GM12878 (cell line): ENCODE data around the gene RALBP1. TPM values are rescaled to one million over a fixed set of nuclear protein-coding genes. Genes with fewer than 3 reads are reported as not detected.

ENCODE experiments used
- ATAC-seq: fragments of 200-7000 bp; cut with Tn5 transposase; 3 replicates; pipeline ENCODE4 v1.9.1; 2020; ENCODE audit warnings: mild to moderate bottlenecking, moderate library complexity
- BruUV-seq: library from RNA; stranded (reverse); fragments of 400-500 nt; replicated peaks from 2 replicates; lab custom pipeline; 2021; lab: Mats Ljungman, UMichigan
- CTCF ChIA-PET: fragments of 300-600 bp; sonication (Branson Sonifier 250); formaldehyde crosslinking; extraction: SDS; loops from one replicate; lab custom pipeline; 2021; ENCODE audit warnings: inconsistent platforms; lab: Yijun Ruan, JAX
- POLR2A ChIA-PET: fragments of 350-600 bp; formaldehyde crosslinking; extraction: SDS; loops from one replicate; lab custom pipeline; 2021; ENCODE audit warnings: inconsistent platforms; lab: Charles Lee
- RAD21 ChIA-PET: fragments of 300-600 bp; sonication (Branson Sonifier 250); formaldehyde crosslinking; loops from one replicate; lab custom pipeline; 2023; ENCODE audit warnings: antibody characterized with exemption; ENCODE audit not compliant: unreplicated experiment; lab: Charles Lee
- SMC1A ChIA-PET: fragments of 300-600 bp; sonication (Branson Sonifier 250); formaldehyde crosslinking; loops from one replicate; lab custom pipeline; 2023; ENCODE audit not compliant: unreplicated experiment, uncharacterized antibody; lab: Charles Lee
- DNase-seq: peaks from one replicate; pipeline ENCODE4 v3.0.0-alpha.2; 2011; ENCODE audit warnings: low read depth, low spot score
- FAIRE-seq: peaks from 3 replicates; lab custom pipeline; 2011; peaks lifted over from hg19 to GRCh38; lab: Jason Lieb, UNC
- H2AFZ ChIP-seq: 2 replicates; pipeline ENCODE4 v1.6.0; 2011; ENCODE audit warnings: low read depth, low read length, control low read depth; ENCODE audit not compliant: control insufficient read depth
- H3K27ac ChIP-seq: 2 replicates; pipeline ENCODE4 v1.5.1; 2011; ENCODE audit warnings: control low read depth; ENCODE audit not compliant: control insufficient read depth, insufficient read depth
- H3K27me3 ChIP-seq, 2 experiments: replicated peaks in 1 of 2; 2 replicates each; pipeline versions ENCODE4 v1.6.0 to v1.6.1; 2011; ENCODE audit warnings: low read length in 1 of 2; ENCODE audit not compliant: control insufficient read depth in 2 of 2, insufficient read depth in 2 of 2
- H3K36me3 ChIP-seq, 2 experiments: 2 replicates each; pipeline ENCODE4 v1.5.1; 2011; ENCODE audit warnings: low read length in 1 of 2; ENCODE audit not compliant: control insufficient read depth in 2 of 2, insufficient read depth in 2 of 2
- H3K4me1 ChIP-seq: 2 replicates; pipeline ENCODE4 v1.6.1; 2011; ENCODE audit warnings: mild to moderate bottlenecking, low read length, moderate library complexity, mixed read lengths; ENCODE audit not compliant: control insufficient read depth, insufficient read depth
- H3K4me2 ChIP-seq: 2 replicates; pipeline ENCODE4 v1.6.0; 2011; ENCODE audit warnings: control low read depth; ENCODE audit not compliant: control insufficient read depth, insufficient read depth
- H3K4me3 ChIP-seq: fragments of 200-600 bp; sonication (generic); 2 replicates; pipeline ENCODE4 v1.5.1; 2016
- H3K79me2 ChIP-seq: 2 replicates; pipeline ENCODE4 v1.6.0; 2011; ENCODE audit warnings: low read length; ENCODE audit not compliant: control insufficient read depth, insufficient read depth
- H3K9ac ChIP-seq: 2 replicates; pipeline ENCODE4 v1.8.0; 2011; ENCODE audit warnings: low read length, control low read depth, mixed read lengths; ENCODE audit not compliant: control insufficient read depth, insufficient read depth
- H3K9me3 ChIP-seq: replicated peaks from 3 replicates; pipeline ENCODE4 v1.5.1; 2011; ENCODE audit warnings: mild to moderate bottlenecking, low read length; ENCODE audit not compliant: control insufficient read depth, insufficient read depth
- H4K20me1 ChIP-seq: 2 replicates; pipeline ENCODE4 v1.6.0; 2011; ENCODE audit not compliant: control insufficient read depth, insufficient read depth
- BHLHE40 ChIP-seq, 2 experiments: fragments of 450-650 bp in 1 of 2; IDR thresholded peaks; 2 replicates each; pipeline ENCODE4 v1.6.1; 2011 to 2017; ENCODE audit warnings: low read depth in 2 of 2, borderline replicate concordance in 1 of 2, improper control_type of control experiment in 1 of 2, low read length in 1 of 2, mild to moderate bottlenecking in 1 of 2
- CBX3 ChIP-seq: fragments of 200-600 bp; sonication (generic); IDR thresholded peaks from 2 replicates; pipeline ENCODE4 v1.6.1; 2016; ENCODE audit warnings: low read depth, borderline replicate concordance
- IRF4 ChIP-seq: IDR thresholded peaks from 2 replicates; pipeline ENCODE4 v1.6.1; 2011; ENCODE audit warnings: low read depth, low read length
- MYC ChIP-seq: IDR thresholded peaks from 2 replicates; pipeline ENCODE4 v1.6.1; 2011; ENCODE audit warnings: mild to moderate bottlenecking, low read length, moderate library complexity, inconsistent platforms; ENCODE audit not compliant: insufficient read depth, insufficient replicate concordance, insufficient read length, severe bottlenecking
- PAX8 ChIP-seq: fragments of 450-650 bp; IDR thresholded peaks from 2 replicates; pipeline ENCODE4 v1.6.1; 2017; ENCODE audit warnings: mild to moderate bottlenecking, moderate library complexity
- POU2F2 ChIP-seq: IDR thresholded peaks from 3 replicates; pipeline ENCODE4 v1.6.1; 2011; ENCODE audit warnings: low read depth, mild to moderate bottlenecking, low read length, borderline replicate concordance
- RB1 ChIP-seq: fragments of 450-650 bp; formaldehyde crosslinking; IDR thresholded peaks from 2 replicates; pipeline ENCODE4 v1.6.1; 2017; ENCODE audit warnings: mild to moderate bottlenecking, borderline replicate concordance
- RELB ChIP-seq: fragments of 450-650 bp; IDR thresholded peaks from 2 replicates; pipeline ENCODE4 v1.6.1; 2017; ENCODE audit warnings: low read depth, mild to moderate bottlenecking, moderate library complexity
- YBX1 ChIP-seq: fragments of 450-650 bp; IDR thresholded peaks from 2 replicates; pipeline ENCODE4 v1.6.1; 2016; ENCODE audit warnings: antibody characterized with exemption
- ZNF592 ChIP-seq: fragments of 450-650 bp; IDR thresholded peaks from 2 replicates; pipeline ENCODE4 v1.6.1; 2017; ENCODE audit warnings: mild to moderate bottlenecking, moderate library complexity
- WGBS: methylation state at CpG from one replicate; pipeline ENCODE4 v1.1.6; 2016; ENCODE audit warnings: low lambda C conversion rate; ENCODE audit not compliant: insufficient replicate concordance, insufficient coverage; ENCODE audit errors: missing lambda C conversion rate; 5-methylcytosine and 5-hydroxymethylcytosine counted together
- in situ Hi-C: fragments of 300-500 bp; cut with MboI; formaldehyde crosslinking; loops from 9 replicates; pipeline ENCODE4 v1.14.3; 2018; ENCODE audit warnings: mixed read lengths
- intact Hi-C: fragments of 100-400 bp; cut with micrococcal nuclease; formaldehyde crosslinking; loops from one replicate; pipeline ENCODE4 v1.14.2; 2022; ENCODE audit not compliant: unreplicated experiment
- polyA plus RNA-seq, 11 experiments: library from polyadenylated mRNA; depleted of rRNA in 4 of 11; unstranded in 6 of 11; stranded (reverse) in 5 of 11; fragments of >200 nt; fragmentation: Nextera tagmentation in 4 of 11; fragmentation: Illumina TruSeq in 1 of 11; extraction: Ambion mirVana in 4 of 11; extraction: Trizol in 1 of 11; gene quantifications; 1 replicate in 1 of 11; 2 replicates in 10 of 11; pipeline versions ENCODE4 v1.2.1 to v1.2.3, GENCODE V29; 2011 to 2016; ENCODE audit warnings: inconsistent platforms in 2 of 11, missing spikeins in 2 of 11, low read depth in 1 of 11
- total RNA-seq, 4 experiments: library from RNA; depleted of rRNA in 3 of 4; stranded (reverse); fragments of >200 nt in 3 of 4; fragmentation: Illumina TruSeq in 1 of 4; extraction: Trizol in 1 of 4; gene quantifications; 2 replicates each; pipeline versions ENCODE4 v1.2.1 to v1.2.3, GENCODE V29; 2013 to 2021
- TF ChIP-seq, protein P1 (sequence below): fragments of 450-650 bp; IDR thresholded peaks from 2 replicates; pipeline ENCODE4 v1.6.1; 2016; ENCODE audit warnings: mild to moderate bottlenecking

Gene RALBP1
- total and polyA plus RNA-seq, 10 of the 15 experiments (the other 5 are each of a cell fraction or from before 2014, with no cell fraction given): 11.2 to 46.9 (median 41.8) TPM

- TF ChIP-seq ZNF592: no peak
- TF ChIP-seq IRF4: no peak
- TF ChIP-seq YBX1: no peak
- no peak for TF ChIP-seq POU2F2
- no peak for TF ChIP-seq RELB
These were observed 30.8 kb upstream of the RALBP1 start (continued) for GRCh38 chr18:9444549-9444948.

DNA sequence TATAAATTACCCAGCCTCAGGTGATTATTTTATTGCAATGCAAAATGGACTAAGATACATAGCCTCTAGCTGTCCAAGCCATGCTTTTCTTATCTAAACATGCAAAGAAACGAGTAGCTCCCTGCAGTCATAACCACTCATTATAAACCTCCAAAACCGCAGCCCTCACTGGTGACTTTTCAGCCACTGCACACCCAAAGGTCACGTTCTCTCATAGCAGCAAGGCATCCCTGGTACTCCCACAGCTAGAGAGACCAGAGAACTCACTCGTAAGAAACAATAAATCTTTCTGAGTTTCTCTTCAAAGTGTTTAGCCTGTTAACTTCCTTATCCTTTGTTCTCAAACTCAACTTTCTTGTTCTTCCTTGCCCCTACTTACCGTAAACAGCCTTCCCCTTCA lies 28.5 kb upstream of the RALBP1 start:
- in situ Hi-C loops: no loop called here
- no peak for ATAC-seq

More for the DNA sequence above, 28.5 kb upstream of the RALBP1 start:
- 71% methylated on average over 5 of the region's 5 CpGs for WGBS
- ChIA-PET SMC1A (no interaction called here), POLR2A (no interaction called here), CTCF (no interaction called here), RAD21 (no interaction called here)
- no peak overlapping the region for H3K4me3 ChIP-seq
- TF ChIP-seq RB1 (no peak), BHLHE40 (IDR thresholded peaks at IDR 0.05; ENCODE audit: borderline replicate concordance in 1 of 2, low read depth in 2 of 2, low read length in 1 of 2) (no peak), PAX8 (no peak), CBX3 (no peak), MYC (no peak)
- TF ChIP-seq, protein P1, sequence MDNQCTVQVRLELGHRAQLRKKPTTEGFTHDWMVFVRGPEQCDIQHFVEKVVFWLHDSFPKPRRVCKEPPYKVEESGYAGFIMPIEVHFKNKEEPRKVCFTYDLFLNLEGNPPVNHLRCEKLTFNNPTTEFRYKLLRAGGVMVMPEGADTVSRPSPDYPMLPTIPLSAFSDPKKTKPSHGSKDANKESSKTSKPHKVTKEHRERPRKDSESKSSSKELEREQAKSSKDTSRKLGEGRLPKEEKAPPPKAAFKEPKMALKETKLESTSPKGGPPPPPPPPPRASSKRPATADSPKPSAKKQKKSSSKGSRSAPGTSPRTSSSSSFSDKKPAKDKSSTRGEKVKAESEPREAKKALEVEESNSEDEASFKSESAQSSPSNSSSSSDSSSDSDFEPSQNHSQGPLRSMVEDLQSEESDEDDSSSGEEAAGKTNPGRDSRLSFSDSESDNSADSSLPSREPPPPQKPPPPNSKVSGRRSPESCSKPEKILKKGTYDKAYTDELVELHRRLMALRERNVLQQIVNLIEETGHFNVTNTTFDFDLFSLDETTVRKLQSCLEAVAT: no peak
- H3K4me1 ChIP-seq: no peaks in the 10 kb centered on the region
- no TSS peak for BruUV-seq
- DNase-seq (no peak), FAIRE-seq (no peak)
- H3K9ac ChIP-seq: no peak overlapping the region
- no peak overlapping the region for H3K4me2 ChIP-seq
- H3K27me3 ChIP-seq: no peaks in the 10 kb centered on the region
- H3K27ac ChIP-seq: no peak overlapping the region
- H3K9me3 ChIP-seq: peaks cover 4% of the 10 kb centered on the region; the same call in 2 of the 3 replicates
- H3K79me2 ChIP-seq: no peaks in the 10 kb centered on the region
- intact Hi-C loops: no loop called here
- H3K36me3 ChIP-seq: no peaks in the 10 kb centered on the region
- H4K20me1 ChIP-seq: no peaks in the 10 kb centered on the region
- no peak overlapping the region for H2AFZ ChIP-seq
